ENCODE results near the gene APIP. TPM values are rescaled to one million over a fixed set of nuclear protein-coding genes. Genes with fewer than 3 reads are reported as not detected.

Gene APIP
- total and polyA plus RNA-seq, 2 of the 8 experiments (the other 6 are each of a cell fraction or from before 2014, with no cell fraction given), result 10.4 to 25.7 TPM

GRCh38 chr11:34843271-34843670 is 72.9 kb downstream of the APIP start:
- Histone ChIP-seq H3K27me3 (replicated peaks in 1 of 4; ENCODE audit: control insufficient read depth in 3 of 4, extremely low read depth in 1 of 4, insufficient read depth in 3 of 4, low read length in 3 of 4) (no peaks in the 10 kb centered on the region), H2BK5ac (ENCODE audit: low read depth, low read length) (no peak overlapping the region), H3K14ac (ENCODE audit: insufficient read length) (no peak overlapping the region), H3K4me2 (ENCODE audit: insufficient read depth in 1 of 2, low read depth in 2 of 2, low read length in 2 of 2) (no peak overlapping the region), H3K27ac (ENCODE audit: low read depth, low read length) (no peak overlapping the region), H3K9ac (replicated peaks in 1 of 4; ENCODE audit: extremely low read depth in 1 of 4, low read depth in 3 of 4, low read length in 3 of 4) (no peak overlapping the region), H2BK120ac (replicated peaks; ENCODE audit: low read depth, low read length) (no peak overlapping the region), H3K23me2 (ENCODE audit: low read depth, low read length) (no peaks in the 10 kb centered on the region), H3K79me2 (ENCODE audit: control insufficient read depth in 1 of 2, insufficient read depth in 2 of 2, low read length in 2 of 2) (no peaks in the 10 kb centered on the region), H2AFZ (ENCODE audit: low read length) (no peak overlapping the region), H4K8ac (ENCODE audit: extremely low read depth, insufficient read depth, low read length) (no peak overlapping the region), H4K20me1 (replicated peaks in 1 of 2; ENCODE audit: control insufficient read depth in 1 of 2, insufficient read depth in 2 of 2, low read length in 2 of 2) (no peaks in the 10 kb centered on the region), H3K23ac (ENCODE audit: insufficient read length) (no peak overlapping the region), H3K4me1 (replicated peaks in 1 of 4; ENCODE audit: control insufficient read depth in 3 of 4, insufficient read depth in 4 of 4, low read length in 3 of 4) (no peaks in the 10 kb centered on the region), H3K79me1 (ENCODE audit: low read depth, low read length) (no peaks in the 10 kb centered on the region), H2BK20ac (ENCODE audit: low read length) (no peak overlapping the region), H4K5ac (ENCODE audit: insufficient read length, low read depth, low read length) (no peak overlapping the region), H3K4ac (replicated peaks; ENCODE audit: insufficient read length, low read depth, low read length) (no peak overlapping the region), H3K56ac (replicated peaks; ENCODE audit: insufficient read length, low read depth, low read length) (no peak overlapping the region), H3K9me3 (ENCODE audit: insufficient read depth in 2 of 2, low read depth in 1 of 2, low read length in 1 of 2) (no peaks in the 10 kb centered on the region), H4K91ac (replicated peaks; ENCODE audit: insufficient read length, low read length) (no peak overlapping the region), H3K36me3 (ENCODE audit: control insufficient read depth in 2 of 4, insufficient read depth in 4 of 4, low read length in 3 of 4) (no peaks in the 10 kb centered on the region; a peak in 1 of 8 replicates), H3K18ac (ENCODE audit: extremely low read depth, low read length) (no peak overlapping the region), H2AK5ac (ENCODE audit: low read depth, low read length) (no peak overlapping the region), H2BK15ac (ENCODE audit: low read length) (no peak overlapping the region), H3K4me3 (ENCODE audit: extremely low read depth in 1 of 4, insufficient read depth in 2 of 4, low read depth in 3 of 4, low read length in 4 of 4) (no peak overlapping the region), H2BK12ac (ENCODE audit: low read depth, low read length) (no peak overlapping the region)
- DNase-seq (ENCODE audit: low read depth in 1 of 2, low spot score in 2 of 2) (no peak), FAIRE-seq (no peak)
- ChIA-PET CTCF (ENCODE audit: partially characterized antibody) (interaction anchor here (0.6 to 6.6 kb wide), 8 partner anchors 11 to 1749 kb away, joined by 3 to 32 read pairs (median 6); no protein-coding TSS in a partner anchor), POLR2A (ENCODE audit: partially characterized antibody) (no interaction called here)
- TF ChIP-seq GABPA (IDR thresholded peaks at IDR 0.05; ENCODE audit: borderline replicate concordance, insufficient read depth, low read length) (no peak), TBP (IDR thresholded peaks at IDR 0.05; ENCODE audit: low read depth, low read length) (no peak), MAX (IDR thresholded peaks at IDR 0.05) (no peak), POU5F1 (IDR thresholded peaks at IDR 0.05; ENCODE audit: low read depth, low read length) (no peak), TAF1 (IDR thresholded peaks at IDR 0.05; ENCODE audit: low read depth, low read length) (no peak), RAD21 (IDR thresholded peaks at IDR 0.05 in 1 of 2, conservative IDR thresholded peaks at IDR 0.05 in 1 of 2; ENCODE audit: low read depth in 2 of 2, low read length in 2 of 2) (no peak), MAFK (IDR thresholded peaks at IDR 0.05; ENCODE audit: low read depth, low read length) (no peak), SP2 (IDR thresholded peaks at IDR 0.05; ENCODE audit: low read length) (no peak), POLR2AphosphoS5 (IDR thresholded peaks at IDR 0.05; ENCODE audit: low read depth, low read length) (no peak), YY1 (IDR thresholded peaks at IDR 0.05; ENCODE audit: low read depth, low read length) (no peak), CHD2 (IDR thresholded peaks at IDR 0.05; ENCODE audit: low read length) (no peak), SUZ12 (IDR thresholded peaks at IDR 0.05; ENCODE audit: low read length) (no peak)
